Measurements from ENCODE around the gene UBXN2A.

UBXN2A gene, protein sequence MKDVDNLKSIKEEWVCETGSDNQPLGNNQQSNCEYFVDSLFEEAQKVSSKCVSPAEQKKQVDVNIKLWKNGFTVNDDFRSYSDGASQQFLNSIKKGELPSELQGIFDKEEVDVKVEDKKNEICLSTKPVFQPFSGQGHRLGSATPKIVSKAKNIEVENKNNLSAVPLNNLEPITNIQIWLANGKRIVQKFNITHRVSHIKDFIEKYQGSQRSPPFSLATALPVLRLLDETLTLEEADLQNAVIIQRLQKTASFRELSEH

DNA sequence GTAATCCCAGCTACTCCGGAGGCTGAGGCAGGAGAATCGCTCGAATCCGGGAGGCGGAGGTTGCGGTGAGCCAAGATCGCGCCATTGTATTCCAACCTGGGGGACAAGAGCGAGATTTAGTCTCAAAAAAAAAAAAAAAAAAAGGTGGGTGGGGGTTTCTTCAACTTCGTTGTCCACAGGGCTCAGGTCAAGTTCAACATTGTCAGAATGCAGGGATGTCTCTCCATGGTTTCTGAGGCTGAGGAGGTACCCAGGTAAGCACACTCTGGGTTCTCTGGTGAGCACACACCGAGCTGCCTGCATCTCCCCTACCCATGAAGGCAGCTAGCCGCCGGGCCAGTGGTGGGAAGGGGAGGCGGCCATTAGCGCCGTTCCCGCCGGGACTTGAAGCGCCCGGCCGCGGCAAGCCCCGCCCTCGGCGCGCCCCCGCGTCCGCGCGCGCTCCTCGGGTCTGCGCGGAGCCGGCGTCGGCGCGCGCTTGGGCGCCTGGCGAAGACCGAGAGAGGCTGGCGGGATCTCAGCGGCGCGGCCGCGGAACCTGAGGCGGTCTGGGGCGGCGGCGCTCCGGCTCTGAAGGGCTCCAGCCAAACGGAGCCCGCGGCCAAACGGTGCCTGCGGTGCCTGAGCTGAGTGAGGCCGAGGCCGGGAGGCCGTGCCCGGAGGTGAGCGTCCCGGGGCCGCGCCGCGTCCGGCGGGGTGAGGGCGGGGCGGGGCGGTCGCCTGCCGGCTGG is at the start of gene UBXN2A:
Gene UBXN2A (plus strand): TSS at position 477 of the 731 bp plus-strand sequence. CDS start 17,852 bp downstream, outside the sequence.
- peak; percentile 83 for DNase-seq (ENCODE audit: low read depth)

DNA sequence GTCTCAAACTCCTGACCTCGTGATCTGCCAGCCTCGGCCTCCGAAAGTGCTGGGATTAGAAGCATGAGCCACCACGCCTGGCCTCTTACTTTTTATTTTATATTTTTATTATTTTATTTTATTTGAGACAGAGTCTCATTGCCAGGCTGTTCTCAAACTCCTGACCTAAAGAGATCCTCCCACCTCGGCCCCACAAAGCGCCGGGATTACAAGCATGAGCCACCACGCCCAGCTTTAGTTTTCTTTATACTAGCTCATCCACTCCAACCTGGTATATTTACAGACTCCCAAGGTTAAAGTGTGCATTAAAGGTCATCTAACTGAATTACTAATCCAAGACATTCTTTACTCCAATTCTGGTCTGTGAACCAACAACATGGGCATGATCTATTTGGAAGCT is 40.1 kb upstream of the UBXN2A start:
- DNase-seq (ENCODE audit: low read depth): no peak

DNA sequence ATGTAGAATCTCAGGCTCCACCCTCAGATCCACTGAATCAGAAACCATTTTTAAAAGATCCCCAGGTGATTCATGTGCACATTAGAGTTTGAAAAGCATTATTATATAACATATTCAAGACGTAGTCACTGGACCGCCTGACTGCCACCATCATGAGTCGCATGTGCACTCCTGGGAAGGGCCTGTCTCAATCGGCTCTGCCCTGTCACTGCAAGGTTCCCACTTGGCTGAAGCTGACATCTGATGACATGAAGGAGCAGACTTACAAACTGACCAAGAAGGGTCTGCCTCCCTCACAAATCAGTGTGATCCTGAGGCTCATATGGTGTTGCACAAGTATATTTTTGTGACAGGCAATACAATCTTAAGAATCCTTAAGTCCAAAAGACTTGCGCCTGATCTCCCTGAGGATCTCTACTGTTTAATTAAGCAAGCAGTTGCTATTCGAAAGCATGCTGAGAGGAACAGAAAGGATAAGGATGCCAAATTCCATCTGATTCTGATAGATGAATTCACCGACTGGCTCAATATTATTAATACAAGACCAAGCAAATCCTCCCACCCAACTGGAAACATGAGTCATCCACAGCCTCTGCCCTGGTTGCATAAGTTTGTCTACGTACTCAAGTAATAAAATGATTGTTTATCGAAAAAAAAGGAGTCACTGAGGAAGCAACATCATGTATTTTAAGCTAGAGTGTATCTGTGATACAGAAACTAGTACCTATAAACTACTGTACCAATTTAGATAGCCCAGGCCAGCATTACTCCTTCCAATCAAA is 39.5 kb upstream of the UBXN2A start:
- DNase-seq (ENCODE audit: low read depth): peak; percentile 90

DNA sequence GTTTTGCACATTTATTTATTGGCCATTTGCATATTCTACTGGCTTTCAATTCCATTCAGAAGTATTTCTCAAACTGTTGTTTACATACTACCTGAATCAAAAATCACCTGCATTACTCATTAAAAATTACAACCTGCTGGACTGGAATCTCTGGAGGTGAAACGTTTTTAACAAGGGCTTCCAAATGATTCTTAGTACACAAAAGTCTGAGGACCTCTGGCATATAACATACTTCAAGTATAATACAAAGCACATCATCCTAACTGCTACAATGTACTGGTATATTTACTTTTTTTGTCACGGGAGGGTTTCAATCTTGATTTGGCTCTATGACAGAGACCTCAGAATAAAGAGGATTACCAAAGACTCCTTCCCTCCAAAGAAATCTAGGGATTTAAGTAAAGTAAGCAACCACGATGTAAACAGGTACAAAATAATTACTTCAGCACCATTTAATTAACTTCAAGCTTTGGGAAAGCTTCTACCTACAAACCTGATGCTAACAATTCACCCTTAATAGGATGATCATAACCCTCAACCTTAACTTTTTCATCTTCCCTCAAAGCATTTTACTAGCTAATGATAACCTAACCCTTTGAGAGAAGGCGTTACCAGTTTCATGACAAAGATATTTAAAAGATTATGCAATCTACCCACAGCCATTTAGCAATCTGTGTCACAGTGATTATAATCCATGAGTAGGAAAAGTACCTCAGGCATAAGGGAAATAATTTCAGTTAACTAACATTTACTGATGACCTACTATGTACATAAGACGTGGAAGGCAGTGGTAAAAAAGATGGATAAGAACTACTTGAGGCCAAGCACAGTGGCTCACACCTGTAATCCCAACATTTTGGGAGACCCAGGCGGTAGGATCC is 38.1 kb upstream of the UBXN2A start:
- DNase-seq (ENCODE audit: low read depth): peak; percentile 68

DNA sequence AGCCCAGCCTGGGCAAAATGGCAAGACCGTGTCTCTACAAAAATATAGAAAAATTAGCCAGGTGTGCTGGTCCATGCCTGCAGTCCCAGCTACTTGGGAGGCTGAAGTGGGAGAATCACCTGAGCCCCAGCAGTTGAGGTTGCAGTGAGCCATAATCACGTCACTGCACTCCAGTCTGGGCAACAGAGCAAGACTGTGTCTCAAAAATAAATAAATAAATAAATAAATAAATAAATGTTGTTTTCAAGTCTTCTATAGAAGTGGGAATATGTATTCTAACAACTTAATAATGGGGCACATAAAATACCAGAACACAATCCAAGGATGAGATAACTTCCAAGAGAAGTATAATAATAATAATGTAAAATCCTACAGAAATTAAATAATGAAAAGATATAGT is 37.2 kb upstream of the UBXN2A start:
- DNase-seq (ENCODE audit: low read depth): no peak

DNA sequence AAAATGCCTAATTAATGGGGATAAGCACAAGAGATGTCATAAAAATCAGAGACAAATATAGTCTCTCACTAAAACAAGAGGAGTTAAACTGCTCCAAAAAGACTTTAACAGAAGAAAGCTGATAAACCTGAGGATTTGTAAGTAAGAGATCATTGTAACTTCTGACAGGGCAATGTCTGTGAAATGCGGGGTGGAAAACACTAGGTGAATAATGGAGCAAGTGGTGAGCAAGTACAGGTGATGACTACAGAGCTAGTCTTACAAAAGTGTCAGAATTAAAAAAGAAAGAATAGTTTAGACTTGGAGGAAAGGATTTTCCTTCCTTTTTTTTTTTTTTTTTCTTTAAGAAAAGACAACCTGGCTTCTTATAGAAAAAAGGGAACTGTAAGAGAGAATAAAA is 36.0 kb upstream of the UBXN2A start:
- no peak for DNase-seq (ENCODE audit: low read depth)

DNA sequence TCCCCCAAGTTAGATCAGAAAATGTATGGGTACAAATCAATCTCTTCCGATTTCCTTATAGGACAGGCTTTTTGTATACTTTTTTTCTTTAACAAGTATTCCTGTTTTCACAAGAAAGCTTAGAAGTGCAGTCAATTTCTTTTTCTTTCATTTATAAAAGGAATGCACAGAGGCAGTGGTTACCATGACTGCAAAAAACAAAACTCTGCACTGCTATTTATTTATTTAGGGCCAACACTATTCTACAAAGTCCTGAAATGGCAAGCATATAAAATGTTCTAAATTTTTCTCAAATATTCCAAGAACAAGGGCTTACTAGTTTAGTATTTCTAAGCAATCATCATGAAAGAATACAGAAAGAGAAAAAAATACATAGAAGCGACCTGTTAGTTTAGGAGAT is 35.6 kb upstream of the UBXN2A start:
- no peak for DNase-seq (ENCODE audit: low read depth)

DNA sequence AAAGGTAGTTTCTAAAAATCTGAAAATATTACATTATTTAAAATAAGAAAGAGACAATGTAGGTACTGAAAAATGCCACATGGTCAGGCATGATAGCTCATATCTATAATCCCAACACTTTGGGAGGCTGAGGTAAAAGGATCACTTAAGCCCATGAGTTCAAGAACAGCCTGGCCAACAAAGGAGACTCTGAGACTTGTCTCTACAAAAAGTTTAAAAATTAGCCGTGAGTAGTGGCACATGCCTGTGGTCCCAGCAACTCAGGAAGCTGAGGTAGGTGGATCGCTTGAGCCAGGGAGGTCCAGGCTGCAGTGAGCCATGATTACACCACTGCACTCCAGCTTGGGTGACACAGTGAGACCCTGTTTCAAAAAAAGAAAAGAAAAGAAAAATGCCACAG is 35.1 kb upstream of the UBXN2A start:
- peak; percentile 32 for DNase-seq (ENCODE audit: low read depth)

DNA sequence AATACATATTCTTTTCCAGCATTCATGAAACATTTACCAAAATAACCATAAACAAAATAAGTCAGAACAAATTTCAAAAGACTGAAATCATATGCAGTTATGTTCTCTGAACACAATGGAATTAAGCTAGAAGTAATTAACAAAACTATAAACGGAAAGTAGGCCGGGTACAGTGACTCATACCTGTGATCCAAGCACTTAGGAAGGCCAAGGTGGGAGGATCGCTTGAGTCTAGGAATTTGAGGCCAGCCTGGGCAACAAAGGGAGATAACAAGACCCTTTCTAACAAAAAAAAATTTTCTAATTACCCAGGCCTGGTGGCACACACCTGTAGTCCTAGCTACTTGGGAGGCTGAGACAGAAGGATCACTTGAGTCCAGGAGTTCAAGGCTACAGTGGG is 28.2 kb upstream of the UBXN2A start:
- DNase-seq (ENCODE audit: low read depth): peak; percentile 46

DNA sequence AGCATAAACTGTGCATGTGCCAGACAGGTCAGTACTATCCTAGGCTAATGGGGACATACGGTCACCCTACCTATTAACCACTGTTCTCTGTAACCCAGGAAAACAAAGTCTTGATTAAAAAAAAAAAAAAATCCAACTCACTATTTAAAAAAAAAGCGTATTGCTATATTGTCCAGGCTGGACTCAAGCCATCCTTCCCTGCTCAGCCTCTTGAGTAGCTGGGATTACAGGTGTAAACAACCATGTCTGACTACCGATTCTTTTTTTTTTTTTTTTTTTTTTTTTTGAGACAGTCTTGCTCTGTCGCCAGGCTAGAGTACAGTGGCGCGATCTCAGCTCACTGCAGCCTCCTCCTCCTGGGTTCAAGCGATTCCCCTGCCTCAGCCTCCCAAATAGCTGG is 24.9 kb upstream of the UBXN2A start:
- no peak for DNase-seq (ENCODE audit: low read depth)

DNA sequence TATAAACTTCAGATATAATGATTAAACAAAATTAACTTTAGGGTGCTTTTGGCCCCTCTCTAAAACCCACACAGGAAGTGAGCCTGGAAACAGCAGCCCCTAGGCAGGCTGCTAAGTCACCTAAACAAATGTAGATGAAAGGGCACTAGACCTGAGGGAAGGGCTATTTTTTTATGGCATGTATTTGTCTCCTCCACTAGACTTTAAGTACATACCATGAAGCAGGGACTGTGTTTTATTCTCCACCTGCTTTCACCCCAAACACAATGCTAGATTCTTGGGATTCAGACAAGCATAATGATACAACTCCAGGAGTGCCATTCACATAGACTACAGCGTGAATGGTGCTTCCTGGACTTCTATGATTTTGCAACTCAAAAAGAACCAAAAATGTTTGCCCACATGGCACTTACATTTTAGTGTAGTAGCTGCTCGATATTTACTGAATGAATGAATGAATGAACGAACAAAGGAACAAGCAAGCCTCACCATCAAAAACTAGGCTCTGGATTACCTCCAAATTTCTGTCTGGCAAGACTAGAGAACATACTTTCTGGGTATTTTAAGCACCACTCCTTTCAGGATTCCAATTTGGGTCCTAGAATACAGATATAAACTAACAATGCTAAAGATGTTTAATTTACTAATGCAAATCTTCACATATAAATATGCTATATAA is 23.4 kb upstream of the UBXN2A start:
- no peak for DNase-seq (ENCODE audit: low read depth)

DNA sequence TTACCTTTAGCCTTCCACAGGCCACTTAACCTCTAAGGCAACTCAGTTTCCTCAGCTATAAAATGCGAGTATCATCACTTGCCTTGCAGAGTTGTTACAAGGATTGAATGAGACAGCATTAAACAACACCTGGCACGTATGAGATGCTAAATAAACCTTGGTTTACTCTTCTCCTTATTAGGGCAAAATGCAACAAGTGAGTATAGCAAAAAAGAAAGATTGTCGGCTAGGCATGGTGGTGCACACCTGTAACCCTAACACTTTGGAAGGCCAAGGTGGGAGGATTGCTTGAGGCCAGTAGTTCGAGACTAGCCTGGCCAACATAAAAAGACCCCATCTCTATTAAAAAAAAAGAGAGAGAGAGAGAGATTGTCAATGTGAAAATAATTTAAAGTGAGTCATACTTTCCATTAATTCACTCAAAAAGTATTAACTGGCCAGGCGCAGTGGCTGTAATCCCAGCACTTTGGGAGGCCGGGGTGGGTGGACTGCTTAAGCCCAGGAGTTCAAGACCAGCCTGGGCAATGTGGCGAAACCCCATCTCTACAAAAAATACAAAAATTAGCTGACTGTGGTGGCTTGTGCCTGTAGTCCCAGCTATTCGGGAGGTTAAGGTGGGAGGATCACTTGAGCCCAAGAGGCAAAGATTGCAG is 21.3 kb upstream of the UBXN2A start:
- DNase-seq (ENCODE audit: low read depth): no peak

DNA sequence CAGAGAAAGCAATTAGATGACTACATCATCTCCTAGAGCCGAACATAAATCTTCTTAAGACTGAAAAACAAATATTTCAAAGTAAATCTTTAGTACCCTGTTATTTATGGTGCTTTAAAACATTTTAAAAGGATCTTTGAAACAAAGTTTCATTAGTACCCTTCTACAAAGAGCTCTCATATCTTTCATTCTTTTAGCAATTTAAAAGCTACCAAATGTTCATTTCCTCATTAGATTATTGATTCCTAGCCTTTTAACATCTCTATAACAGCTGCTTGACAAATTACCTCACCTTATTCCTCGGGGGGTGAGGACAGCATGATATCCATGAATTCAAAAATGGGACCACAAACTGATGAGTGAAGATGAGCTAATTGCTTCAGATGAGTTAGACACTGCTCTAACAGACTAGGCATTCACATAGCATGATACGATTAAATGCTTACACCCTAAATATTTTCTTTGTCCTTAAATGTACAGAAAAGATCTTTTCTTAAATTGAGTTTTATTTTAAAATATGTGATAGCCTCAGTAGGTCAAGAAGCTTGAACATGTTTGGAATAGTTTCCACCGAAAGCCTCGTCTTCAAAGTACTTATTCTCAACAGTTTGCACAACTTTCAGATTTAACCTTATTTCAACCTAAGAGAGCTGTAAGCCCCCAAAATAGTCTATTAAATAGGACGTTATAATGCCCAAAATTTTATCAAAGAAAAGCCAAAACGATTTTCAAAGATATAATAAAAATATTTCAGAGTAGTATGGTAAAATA is 15.5 kb upstream of the UBXN2A start:
- DNase-seq (ENCODE audit: low read depth): no peak

DNA sequence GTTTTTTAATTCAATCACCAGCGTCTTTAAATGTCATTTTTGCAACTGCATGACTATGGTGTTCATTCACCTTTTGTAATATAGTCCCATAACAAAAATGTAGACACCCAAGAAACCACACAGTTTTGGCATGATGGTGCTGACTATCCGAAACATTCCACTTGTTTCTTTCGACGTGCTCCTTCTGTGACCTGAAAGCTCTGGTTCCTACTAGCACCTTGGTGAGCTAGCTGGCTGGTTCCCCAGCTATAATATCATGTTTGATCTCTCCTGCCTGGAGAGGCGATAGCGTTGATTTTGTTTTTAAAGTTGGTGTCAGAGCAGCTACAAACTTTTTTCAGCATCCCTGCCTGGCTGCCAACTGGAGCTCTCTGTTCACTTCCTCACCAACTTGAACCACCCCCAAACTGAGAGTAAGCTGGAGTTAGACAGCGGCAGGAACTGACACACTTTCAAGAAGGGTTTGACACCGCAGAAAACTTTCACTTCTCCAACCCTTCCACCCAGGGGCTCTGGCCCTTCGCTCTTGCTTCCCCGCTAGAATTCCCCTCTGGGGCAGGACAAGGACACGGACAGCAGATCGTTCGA is 14.5 kb upstream of the UBXN2A start:
- DNase-seq (ENCODE audit: low read depth): peak; percentile 79

DNA sequence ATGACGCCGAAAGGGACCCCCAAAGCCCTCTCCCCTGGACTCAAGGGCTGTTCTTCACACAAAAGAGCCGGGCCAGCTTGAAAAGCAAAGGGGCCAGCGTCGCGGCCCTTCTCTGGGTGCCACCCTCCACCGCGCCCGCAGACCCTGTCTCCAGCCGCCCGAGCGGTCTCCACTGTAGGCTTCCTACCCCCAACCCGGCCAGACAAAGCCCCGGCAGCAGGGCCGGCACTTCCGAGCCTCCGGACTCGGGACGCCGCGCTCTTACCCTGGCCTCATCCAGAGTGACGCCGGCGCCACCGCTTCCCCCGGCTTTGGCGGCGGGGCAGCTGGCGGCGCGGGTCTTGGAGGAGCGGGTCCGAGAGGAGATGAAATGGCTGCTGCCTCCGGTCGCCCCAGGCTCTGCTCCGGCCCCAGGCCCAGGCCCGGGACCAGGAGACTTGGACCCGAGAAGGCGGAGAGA is 13.9 kb upstream of the UBXN2A start:
- DNase-seq (ENCODE audit: low read depth): peak; percentile 45

DNA sequence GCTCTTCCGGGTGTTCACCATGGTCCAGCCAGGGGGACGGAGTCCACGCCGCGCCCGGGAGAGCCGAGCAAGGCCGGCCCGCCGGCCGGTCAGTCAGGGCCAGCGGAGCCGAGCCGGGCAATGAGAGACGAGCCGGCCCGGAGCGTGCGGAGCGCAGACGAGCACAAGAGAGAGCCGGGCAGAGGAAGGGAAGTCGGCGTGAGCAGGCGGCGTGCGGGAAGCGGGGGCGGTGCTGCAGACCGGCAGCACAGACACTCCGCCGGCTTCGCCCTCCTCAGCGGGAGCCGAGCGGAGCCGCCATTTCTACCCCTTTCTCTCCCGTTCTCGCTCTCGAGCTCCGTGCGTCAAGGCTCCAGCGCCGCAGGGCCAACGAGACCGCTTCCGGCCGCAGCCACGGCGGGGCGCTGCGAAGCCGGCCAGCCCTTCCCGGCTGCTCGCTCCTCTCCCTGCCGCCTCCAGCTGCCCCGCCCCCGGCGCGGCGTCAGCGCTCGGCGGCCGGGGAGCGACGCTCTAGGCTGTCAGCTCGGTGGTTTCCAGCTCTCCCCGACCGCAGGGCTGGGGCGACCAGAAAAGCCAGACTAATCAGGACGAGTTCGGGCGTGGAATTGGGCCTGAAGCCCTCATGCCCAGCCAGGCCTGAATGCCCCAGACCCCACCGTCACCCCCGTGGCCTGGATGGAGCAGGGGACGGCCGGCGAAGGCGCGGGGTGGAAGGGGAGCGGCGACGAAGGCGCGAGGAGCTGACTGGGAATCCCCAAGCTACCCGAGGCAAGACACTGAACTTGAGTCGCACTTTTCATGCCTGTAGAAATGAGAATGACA is 13.3 kb upstream of the UBXN2A start, which contains the start of gene ATAD2B:
Gene ATAD2B (minus strand): TSS at position 374 of the 822 bp plus-strand sequence. CDS start 353 bp downstream, at position 21.
- peak; percentile 93 for DNase-seq (ENCODE audit: low read depth)

DNA sequence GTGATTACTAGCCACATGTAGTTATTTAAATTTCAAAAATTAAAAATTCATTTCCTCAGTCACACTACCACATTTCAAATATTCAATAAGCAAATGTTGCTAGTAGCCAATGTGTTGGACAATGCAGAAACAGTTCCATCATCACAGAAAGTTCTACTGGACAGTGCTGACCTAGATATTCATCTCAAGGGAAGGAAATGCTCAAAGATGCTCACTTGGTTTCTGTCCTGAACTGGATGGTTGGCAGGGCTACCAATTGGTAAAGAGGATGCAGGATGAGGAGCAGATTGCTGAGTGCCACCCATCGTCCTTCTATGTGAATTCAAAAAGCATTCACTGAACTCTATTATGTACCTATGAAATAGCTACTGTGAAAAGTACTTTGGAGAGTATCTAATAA is 6.0 kb upstream of the UBXN2A start:
- DNase-seq (ENCODE audit: low read depth): no peak

Data from ELR (cell line).